HG03469 (cell line): ENCODE measurements around the gene EFCAB6.

Experiments used
- ATAC-seq: cut with Tn5 transposase; IDR thresholded peaks from one replicate; pipeline ENCODE4 v1.9.1; 2021; ENCODE audit warnings: mild to moderate bottlenecking, moderate library complexity, moderate number of reproducible peaks; ENCODE audit not compliant: unreplicated experiment

Gene EFCAB6

GRCh38 chr22:43533656-43534428, 278.3 kb downstream of the EFCAB6 start:
- no peak for ATAC-seq

DNA sequence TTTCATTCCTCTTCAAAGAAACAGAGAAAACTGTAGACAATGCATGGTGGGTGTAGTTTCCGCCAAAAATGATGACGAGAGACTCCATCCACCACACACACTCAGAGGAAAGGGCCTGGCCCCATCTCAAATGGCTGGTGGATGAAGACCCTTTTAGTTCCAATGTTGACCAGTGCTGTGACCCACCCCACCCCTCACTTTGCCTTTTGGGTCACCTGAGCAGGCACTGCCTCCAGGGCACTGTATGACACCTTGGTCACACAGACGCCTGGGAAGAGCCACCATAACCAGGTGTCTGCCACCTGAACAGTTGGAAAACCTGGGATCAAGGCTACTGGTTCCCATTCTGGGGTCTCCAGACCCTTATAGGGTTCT, 279.0 kb downstream of the EFCAB6 start:
- no peak for ATAC-seq

DNA sequence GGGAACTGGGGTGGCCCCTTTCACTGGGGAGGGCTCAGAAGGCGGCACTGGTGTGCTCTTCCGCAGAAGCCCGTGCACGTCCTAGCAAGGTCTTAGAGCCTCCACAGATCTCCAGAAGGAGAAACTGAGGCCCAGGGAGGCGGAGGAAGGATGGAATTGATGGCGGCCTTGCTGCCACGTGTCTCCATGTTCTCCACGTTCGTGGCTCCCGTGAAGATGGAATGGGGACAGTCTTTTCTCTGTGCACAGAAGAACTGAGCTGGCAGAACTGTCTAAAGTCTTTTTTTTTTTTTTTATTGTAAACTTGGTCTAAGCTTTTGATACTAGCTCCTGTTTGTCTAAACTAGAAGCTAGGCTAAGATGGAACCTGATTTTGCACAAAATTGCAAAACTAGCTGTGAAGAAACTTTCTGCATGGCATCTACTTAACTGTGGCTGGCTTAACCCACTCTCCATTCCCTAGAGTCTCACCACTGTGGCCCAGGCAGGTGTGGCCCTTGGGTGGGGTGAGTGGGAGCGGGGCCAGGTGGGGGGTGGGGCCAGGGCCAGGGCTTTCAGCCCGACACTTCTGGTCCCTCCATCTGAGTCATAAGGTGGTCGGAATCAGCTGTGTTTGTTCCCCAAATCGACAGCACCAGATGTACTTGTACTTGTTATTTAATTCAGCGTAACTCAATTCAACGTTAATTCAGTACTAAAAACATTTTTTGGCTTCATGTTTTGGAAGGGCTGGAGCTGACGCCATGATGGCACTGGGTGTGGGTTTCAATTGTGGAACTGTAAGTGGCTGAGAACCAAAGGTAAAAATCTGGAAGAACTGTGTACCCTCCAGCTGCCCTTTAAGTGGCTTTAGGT, 279.6 kb downstream of the EFCAB6 start:
- ATAC-seq, result no peak

GRCh38 chr22:43531651-43532050, 280.5 kb downstream of the EFCAB6 start:
- no peak for ATAC-seq

GRCh38 chr22:43530349-43531201, 281.5 kb downstream of the EFCAB6 start:
- ATAC-seq, result no peak

- ATAC-seq, result no peak
Observed at GRCh38 chr22:43529934-43530333, 282.2 kb downstream of the EFCAB6 start.

DNA sequence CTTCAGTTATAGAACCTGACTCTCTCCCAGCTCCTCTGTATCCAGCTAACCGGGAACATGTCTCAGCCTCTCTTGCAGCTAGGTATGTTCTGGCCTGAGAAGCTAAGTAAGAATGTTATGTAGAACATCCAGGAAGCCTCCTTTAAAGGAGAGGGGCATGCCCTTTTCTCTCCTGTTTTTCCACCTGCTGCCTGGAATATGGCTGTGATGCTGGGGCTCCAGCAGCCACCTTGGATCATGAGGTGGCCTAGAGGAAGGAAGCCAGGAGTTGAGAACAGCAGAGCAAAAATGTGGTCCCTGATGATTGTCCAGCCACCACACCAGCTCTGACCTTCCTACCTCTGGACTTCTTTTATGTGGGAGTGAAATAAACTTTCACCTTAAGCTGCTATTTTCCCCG, 282.6 kb downstream of the EFCAB6 start:
- ATAC-seq, result no peak

DNA sequence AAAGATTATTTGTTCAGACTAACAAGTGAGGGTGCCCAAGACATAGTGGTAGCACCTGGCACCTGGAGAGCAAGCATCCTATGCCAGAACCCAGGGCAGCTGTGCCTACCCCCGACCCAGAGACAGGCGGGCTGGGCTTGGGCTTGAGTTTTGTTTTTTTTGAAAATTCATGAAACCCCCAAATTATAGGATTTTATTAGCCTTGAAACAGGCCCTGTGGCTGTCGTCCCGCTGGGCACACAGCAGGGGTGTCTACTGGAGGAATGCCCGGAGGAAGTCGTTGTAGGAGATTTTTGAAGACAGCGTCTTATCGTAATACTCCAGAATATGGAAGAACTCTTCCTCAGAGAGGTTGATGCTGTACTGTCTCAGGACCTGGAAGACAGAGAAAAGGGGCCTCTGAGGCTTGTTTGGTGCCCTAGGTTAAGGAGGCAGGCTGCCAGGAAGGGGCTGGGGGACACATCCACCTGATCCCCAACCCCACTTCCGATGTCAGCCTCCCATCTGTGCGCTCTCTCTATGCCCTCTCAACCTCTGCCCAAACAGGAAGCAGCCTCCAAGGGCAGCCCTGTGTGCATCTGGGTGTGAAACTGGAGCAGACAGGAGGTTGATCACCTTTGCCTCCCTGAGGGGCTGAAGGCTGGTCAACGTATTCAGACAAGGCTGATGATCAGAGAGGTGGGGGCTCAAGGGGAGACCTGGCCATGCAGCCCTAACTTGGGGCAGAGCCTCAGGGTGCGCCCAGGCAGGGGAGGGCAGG, 283.3 kb downstream of the EFCAB6 start:
- ATAC-seq, result no peak

GRCh38 chr22:43526946-43527345, 285.2 kb downstream of the EFCAB6 start:
- ATAC-seq, result no peak

GRCh38 chr22:43526117-43526655, 285.9 kb downstream of the EFCAB6 start:
- no peak for ATAC-seq

DNA sequence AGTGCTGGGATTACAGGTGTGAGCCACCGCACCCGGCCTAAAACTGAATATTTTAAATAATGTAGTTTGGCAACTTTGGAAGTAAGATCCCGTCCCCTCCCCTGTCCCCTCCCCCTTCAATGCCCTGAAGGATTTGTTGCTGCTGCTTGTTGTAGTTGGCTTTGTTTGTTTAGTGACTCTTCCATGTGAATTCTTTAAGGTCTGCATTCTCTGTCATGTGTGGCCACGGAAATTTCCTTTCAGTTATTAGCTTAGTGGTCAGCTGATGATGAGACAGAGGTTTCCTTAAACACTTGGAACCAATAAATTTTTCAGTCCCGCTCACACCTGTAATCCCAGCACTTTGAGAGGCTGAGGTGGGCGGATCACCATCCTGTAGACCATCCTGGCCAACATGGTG, 290.4 kb downstream of the EFCAB6 start:
- ATAC-seq, result no peak

GRCh38 chr22:43520632-43521039, 291.5 kb downstream of the EFCAB6 start:
- ATAC-seq, result no peak

DNA sequence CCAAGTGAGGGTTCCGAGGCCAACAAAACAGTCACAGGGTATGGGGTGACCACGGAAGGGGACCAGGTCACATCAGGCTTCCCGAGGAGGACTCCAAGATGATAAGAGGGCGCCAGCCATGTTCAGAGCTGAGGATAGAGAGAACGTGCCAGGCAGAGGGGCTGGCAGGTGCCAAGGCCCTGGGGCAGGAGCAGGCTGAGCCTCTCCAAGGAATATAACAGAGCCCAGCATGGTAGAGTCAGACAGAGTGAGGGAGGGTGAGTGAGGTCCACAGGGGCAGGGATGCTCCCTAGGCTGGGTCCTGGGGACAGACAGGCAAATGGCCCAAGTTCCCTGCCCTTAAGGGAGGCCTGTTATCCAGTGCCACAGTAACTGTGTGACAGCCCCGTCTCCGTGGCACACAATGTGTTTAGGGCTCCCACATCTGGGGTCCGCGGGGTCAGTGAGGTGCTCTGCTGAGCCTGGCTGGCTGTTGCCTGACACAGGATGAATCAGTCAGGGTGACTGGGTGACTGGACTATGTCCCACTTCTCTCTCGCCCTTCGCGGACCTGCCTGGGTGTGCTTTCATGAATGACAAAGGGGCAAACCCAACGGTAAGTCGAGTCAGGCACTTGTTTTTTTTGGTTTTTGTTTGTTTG, 295.0 kb downstream of the EFCAB6 start:
- ATAC-seq, result no peak

DNA sequence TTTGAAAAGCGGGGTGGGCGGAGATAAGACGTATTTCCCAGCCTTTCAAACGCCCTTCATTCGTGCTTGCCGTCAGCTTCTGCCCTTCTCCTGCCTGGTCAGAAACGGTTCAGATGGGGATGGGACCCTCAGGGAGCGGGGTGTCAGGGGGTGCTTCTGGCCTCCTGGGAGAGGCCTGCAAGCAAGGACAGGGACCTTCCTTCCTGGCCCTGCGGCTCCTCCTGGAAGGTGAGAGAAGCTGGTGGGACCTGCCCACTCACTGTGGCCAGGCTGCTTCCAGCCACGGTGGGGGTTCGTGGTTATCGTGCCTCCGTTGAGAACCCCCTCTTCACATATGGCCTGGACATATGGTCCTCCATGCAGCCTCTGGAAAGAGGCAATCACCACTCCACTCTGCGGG, 295.7 kb downstream of the EFCAB6 start:
- no peak for ATAC-seq

DNA sequence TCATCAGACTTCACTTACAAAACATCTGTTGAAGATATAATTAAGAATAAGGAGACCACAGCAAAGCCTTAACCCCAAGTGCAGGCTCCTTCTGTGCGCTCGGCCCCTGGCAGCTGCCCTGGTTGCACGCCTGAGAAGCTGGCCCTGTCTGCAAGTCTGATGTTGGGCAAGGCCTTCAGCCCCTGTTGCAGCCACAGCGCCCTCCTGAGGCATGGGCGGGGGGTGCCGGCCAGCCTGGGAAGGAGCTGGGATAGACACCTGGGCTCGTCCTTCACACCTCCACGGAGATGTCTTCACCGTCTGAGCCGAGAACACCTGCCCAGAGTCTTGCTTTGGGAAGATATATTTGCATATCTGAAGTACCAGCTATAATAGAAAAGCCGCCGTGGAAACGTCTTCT, 296.2 kb downstream of the EFCAB6 start:
- ATAC-seq, result no peak

GRCh38 chr22:43515411-43515810, 296.7 kb downstream of the EFCAB6 start:
- ATAC-seq, result no peak

- ATAC-seq, result no peak
Observed at GRCh38 chr22:43514476-43515157, 297.5 kb downstream of the EFCAB6 start.

DNA sequence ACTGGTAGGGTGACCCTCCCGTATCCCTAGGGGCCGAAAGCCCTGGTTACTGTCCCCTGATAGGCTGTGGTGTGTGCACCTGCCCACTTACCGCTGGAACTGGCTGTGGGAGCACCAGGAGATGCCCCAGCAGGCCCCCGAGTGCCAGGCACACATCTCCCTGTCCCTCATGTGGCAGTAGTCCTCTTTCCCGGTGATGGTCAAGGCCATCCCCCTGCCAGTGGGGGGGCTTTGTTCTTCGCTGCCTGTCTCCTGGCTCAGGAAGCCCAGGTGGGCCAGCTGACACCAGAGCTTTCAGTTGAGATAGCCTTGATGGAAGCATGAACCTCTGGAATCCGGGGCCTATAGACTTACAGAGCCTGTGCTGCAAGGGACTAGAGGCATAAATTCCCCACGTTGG, 299.8 kb downstream of the EFCAB6 start:
- ATAC-seq, result no peak

DNA sequence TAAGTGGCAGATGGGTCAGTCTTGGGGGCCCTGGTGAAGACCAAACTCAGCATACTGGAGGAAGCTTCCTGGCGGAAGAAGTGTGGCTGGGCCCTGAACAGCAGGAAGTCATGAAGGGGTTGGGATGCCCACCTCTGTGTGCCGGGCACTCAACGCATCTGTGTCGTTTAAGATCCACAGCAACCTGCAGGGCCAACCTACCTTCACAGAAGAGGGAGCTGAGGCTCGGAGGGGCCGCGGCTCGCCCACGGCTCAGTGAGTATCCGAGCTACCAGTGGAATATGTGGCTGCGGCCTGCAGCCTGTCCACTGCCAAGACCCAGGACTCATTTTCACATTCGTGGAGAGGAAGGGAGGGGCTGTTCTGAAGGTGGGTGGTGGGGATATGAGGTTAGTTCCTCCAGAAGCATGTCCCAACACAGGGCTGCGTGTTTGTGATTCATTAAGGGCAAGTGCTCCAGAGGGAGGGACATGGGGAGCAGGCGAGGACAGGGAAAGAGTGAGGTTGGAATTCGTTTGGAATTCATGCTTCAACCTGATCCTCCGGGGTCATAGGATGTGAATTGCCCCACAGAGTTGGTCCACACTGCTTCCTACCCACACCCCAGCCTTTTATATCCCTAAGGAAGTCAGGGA, 300.7 kb downstream of the EFCAB6 start:
- ATAC-seq, result no peak
